Endometrium (tissue), 2 donors: ENCODE results near the gene DESI2.
A peak's percentile ranks its signal among the peaks of the same experiment; 100 is the strongest.
"Not testable (repeated sequence)": the region's sequence is repeated elsewhere in the genome, so short reads cannot be mapped to it uniquely, and the experiment has no call there.

Source experiments
- FAIRE-seq: peaks from 2 replicates; lab custom pipeline; 2012; peaks lifted over from hg19 to GRCh38; lab: Jason Lieb, UNC
- donor health status: control.
- donor health status: control.

DESI2 gene

DNA sequence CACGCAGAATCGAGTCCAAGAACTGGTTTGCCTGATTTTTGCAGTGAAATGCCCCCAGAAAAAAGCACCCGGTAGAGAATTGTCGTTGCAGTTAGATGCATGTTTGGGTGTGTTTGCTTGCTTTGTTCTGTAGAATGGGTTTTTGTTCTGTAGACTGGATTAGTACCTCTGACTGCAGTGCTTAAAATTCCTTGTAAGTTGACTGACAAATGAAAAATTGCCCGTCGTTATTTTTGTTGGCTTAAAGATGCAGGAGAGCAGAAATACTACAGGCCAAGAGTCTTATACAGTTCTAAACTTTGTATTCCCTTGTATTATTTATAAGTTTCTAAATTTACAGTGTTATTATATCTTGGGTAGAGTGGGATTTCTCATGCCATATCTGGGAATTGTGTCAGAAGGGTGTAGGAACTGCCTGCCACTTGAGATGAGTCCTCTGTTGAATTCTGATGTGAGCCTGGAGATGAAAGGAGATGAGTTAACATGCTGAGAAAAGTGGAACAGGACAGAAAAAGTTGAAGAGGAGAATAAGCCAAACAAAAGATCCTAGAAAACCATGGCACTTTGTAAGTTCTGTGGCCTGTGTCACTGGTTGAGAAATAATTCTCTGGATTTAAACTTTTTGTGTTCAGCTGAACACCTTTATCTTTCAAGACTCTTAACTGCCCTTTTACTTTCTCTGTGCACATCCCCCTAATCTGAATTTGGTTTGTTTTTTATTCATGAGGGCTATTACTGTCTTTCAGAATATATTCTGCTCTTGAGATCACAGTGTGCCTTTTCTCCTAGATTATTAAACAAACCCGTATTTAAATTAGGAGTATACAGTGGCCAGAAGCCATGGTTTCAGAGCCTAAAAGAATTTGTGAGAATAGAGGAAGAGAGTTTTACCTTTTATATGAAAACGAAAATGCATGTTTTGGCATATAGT, 1.4 kb downstream of the DESI2 start:
- no peak for FAIRE-seq

DNA sequence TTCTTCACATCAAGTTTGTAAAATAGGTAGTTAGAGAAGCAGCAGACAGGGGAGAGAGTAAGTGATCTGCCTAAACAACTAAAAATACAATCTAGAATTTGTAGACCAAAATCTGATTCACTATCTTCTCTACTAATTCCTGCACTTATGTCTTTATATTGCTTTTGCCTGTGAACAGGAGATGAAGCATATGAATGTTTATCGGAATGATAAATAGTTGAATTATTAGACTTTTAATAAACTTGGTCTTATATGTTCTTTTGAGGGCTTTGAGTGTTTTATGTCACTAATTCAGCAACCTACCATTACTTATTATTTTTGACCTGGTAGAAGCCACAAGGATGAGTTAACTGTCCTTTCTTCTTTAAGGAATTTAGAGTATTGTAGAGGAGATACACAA, 2.3 kb downstream of the DESI2 start:
- FAIRE-seq: no peak

DNA sequence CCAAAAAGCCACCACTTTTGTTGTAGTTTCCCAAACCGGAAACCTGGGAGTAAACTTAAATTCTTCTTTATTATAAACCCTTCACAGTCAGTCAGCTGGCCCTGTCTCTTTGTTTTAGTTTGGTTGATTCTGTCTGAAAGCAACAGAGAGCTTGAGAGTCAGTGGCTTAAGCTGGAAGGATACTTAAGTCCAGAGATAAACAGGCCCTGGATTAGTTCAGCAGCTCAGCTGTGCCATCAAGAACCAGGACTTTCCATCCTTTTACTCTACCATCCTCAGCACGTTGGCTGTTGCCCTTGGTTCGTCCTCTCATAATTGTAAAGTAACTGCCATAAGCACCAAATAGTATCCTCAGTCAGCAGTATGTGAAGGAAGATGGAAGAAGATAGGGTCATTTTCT, 4.5 kb downstream of the DESI2 start:
- FAIRE-seq: no peak

DNA sequence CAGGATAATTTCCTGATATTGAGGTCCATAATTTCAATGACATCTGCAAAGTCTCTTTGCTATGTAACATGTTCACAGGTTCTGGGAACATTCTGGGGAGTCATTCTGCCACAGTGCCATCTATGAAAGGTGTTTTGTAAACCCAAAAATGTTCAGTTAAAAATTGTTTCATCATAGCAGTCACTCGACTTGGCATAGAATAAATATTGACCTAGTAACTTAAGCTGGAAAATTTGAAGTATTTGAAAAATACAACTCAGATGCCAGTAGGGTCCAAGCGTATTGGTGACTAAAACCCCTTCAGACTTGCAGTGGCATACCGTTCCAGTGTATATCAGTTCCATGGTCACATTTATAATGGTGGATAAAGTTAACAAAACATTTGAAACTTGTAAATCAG, 6.8 kb downstream of the DESI2 start:
- FAIRE-seq: no peak

DNA sequence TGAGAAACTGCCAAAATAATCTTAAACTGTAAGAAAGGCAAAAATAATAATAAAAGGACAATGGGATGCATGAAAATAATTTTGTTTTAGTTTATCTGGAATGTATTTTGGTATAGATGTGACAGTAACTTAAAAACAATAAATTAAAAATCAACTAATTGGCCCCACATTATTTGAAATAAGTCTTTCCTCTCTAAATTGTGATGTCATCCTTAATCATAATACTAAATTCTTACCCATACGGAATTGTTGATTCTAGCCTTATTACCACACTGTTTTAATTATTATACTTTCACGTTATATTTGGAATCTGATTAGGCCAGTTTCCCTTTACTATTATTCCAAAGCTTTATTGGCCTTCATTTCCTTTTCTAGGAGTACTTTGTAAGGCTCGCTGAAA, 7.7 kb downstream of the DESI2 start:
- FAIRE-seq: no peak

DNA sequence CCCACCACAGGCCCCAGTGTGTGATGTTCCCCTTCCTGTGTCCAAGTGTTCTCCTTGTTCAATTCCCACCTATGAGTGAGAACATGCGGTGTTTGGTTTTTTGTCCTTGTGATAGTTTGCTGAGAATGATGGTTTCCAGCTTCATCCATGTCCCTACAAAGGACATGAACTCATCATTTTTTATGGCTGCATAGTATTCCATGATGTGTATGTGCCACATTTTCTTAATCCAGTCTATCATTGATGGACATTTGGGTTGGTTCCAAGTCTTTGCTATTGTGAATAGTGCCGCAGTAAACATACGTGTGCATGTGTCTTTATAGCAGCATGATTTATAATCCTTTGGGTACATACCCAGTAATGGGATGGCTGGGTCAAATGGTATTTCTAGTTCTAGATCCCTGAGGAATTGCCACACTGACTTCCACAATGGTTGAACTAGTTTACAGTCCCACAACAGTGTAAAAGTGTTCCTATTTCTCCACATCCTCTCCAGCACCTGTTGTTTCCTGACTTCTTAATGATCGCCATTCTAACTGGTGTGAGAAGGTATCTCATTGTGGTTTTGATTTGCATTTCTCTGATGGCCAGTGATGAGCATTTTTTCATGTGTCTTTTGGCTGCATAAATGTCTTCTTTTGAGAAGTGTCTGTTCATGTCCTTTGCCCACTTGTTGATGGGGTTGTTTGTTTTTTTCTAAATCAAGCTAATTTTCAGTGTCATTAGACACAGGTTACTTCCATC, 8.8 kb downstream of the DESI2 start:
- FAIRE-seq: not testable (repeated sequence)

DNA sequence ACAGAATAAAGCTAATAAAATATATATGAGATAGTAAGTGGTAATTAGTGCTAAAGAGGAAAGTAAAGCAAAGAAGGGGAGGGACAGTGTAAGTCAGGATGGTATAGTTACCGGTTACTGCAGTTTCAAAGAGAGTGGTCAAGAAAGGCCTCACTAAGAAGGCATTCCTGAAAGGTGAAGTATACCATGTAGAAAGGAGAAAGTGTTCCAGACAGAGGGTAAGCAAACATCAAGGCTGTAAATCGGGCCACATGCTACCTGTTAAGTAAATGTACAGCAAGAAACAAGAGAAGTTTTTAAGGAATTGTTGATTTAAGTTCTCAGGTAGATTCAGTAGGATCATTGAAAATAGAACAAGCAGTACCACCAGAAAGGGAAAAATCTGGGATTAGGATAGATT, 9.7 kb downstream of the DESI2 start:
- FAIRE-seq: no peak

DNA sequence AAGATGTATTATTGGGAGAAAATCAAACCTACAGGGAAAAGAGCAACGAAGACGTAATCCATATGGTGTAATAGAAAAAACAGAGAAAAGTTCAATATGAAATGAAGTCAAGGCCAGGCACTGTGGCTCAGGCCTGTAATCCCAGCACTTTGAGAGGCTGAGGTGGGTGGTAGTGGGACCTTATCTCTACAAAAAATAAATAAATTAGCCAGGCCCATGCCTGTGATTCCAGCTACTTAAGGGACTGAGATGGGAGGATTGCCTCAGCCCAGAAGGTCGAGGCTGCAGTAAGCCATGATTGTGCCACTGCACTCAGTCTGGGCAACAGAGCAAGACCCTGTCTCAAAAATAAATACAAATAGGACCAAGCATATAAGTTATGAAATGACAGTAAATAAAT, 11.4 kb downstream of the DESI2 start:
- no peak for FAIRE-seq

DNA sequence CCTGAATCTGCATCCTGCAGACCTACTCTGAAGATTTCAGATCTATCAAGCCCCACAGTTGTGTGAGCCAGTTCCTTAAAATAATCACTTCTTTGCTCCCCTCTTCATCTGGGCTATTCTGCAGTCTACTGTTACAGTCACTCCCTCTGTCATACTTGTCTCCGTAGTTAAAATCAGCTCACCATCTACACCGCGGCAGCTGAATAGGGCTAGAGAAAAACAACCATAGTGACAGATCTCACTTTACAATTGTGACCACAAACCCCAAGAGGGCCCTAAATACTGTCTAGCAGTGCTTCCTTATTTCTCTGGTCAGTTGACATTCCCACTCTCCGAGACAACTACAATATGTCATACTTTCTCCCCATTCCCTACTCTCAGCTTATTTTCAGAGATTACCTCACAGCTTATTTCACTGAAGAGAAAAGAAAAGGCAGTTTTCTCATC, 12.9 kb downstream of the DESI2 start:
- no peak for FAIRE-seq

DNA sequence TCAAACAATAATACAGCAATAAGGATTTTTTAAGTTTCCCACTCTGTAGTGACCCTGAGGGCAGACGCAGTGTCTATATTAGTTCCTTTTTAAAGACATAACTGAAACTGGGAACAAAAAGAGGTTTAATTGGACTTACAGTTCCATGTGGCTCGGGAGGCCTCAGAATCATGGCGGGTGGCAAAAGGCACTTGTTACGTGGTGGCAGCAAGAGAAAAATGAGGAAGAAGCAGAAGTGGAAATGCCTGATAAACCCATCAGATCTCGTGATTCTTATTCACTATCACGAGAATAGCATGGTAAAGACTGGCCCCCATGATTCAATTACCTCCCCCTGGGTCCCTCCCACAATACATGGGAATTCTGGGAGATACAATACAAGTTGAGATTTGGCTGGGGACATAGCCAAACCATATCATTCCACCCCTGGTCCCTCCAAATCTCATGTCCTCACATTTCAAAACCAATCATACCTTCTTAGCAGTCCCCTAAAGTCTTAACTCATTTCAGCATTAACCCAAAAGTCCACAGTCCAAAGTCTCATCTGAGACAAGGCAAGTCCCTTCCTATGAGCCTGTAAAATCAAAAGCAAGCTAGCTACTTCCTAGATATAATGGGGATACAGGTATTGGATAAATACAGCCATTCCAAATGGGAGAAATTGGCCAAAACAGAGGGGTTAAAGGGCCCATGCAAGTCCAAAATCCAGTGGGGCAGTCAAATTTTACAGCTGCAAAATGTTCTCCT, 13.9 kb downstream of the DESI2 start:
- not testable (repeated sequence) for FAIRE-seq

DNA sequence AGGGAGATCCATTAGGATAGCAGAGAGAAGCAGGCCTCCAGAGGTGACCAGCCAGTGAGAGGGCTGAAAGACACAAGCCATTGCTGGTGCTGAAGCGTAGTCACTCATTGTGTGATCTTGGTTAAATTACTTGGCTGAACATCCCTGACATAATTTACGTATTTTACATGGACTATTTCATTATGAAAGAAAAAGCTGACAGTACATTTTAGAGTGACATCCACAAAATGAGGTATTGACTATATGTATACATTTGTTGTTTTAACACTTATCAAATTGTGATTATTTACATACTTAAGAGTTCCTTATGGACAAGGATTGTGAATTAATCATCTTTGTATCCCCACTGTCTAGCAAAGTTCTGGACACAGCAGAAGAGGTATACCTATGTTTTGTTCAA, 14.9 kb downstream of the DESI2 start:
- FAIRE-seq: no peak

DNA sequence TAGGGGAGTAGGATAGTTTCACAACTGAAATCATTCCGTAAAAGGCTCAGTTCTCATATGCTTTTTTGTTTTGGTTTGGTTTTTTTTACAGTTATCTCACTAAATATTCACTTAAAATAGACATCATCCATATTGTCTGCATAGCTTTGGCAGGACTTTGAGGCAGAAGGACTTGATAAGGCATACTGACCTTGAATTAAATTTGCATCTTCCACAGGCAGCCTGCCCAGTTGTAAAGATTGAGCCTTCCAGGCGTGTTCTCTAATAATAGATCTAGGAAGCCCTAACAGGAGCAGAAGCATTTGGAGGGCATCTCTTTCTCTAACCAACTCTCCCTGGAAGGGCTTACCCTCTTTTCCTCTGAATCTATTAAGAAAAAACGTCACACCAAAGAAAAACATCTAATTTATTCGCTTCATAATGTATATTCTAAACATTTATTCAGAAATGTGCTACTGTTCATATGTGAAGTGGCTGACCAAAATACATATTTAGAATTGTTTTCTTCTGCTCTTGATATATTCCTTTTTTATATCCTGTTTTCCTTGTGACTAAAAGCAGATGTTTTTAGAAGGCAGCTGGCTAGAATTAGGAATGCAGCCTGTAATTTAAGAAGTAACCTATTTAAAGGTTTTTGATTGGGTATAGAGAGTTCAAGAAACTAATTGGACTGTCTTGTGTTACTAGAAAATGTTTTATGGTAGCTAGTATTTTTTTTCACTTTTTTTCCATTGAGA, 20.2 kb downstream of the DESI2 start:
- peak; percentile 97 for FAIRE-seq

DNA sequence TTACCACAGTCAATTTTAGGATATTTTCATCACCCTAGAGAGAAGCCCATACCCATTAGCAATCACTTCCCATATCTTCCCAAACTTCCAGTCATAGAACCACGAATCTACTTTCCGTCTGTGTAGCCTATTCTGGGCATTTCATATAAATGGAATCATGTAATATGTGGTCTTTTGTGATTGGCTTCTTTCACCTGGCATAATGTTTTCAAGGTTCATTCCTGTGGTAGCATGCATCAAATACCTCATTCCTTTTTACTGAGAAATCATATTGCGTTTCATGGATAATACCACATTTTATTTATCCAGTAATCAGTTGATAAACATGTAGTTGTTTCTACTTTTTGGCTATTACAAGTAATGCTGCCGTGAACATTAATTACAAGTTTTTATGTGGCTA, 21.5 kb downstream of the DESI2 start:
- no peak for FAIRE-seq

DNA sequence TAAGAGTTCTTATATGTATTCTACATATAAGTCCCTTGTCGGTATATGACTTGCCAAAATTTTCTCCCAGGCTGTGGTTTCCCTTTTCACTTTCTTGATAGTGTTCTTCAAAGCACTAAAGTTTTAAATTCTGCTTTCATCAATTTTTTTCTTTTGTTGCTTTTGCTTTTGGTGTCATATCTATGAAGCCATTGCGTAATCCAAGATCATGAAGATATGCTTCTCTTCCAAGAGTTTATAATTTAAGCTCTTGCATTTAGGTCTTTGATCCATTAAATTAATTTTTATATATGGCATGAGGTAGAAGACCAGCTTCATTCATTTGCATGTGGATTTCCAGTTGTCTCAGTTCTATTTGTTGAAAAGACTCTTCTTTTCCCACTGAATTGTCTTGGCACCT, 22.2 kb downstream of the DESI2 start:
- FAIRE-seq: no peak

DNA sequence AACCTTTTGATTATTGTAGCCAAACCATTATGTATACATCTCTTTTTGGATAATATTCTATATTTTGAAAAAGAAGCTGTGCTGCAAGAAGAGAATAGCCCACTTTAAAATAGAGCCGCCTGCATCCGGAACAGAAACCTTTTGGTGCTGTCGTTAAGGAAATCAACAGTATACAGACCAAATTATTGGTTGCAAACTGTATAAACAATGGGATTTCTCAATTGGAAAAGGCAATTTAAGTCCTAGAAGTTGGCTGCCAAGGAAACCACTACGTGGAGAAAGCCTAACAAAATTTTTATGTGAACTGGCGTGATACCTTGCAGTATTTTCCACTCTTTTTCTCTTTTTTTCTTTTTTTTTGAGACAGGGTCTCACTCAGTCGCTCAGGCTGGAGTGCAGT, 25.8 kb downstream of the DESI2 start:
- no peak for FAIRE-seq

DNA sequence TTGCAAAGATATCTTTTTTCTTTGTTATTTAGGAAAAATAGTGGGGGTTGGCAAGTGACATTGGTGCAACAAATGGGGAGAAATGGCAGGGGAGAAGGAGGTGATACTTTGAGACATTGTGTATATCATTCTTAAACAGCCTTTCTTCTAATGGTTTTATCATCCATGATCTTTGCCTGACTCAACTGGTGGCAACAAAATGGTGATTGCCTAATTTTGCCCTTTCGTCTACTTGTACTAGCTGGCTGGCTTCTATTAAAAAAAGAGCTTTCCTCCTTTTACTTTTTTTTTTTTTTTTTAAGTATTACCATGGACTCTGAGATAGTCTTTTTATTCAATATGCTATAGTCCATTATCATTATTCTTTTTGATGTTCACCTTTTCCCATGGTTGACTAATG, 27.7 kb downstream of the DESI2 start:
- FAIRE-seq: no peak

DNA sequence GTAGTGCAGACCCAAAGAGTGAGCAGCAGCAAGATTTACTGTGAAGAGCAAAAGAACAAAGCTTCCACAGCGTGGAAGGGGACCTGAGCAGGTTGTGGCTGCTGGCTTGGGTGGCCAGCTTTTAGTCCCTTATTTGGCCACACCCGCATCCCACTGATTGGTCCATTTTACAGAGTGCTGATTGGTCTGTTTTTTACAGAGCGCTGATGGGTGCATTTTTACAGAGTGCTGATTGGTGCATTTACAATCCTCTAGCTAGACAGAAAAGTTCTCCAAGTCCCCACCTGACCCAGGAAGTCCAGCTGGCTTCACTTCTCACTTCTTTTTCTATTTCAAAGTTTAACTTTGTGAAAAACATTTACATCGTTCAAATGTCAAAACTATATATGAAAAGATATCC, 29.2 kb downstream of the DESI2 start:
- FAIRE-seq: not testable (repeated sequence)

DNA sequence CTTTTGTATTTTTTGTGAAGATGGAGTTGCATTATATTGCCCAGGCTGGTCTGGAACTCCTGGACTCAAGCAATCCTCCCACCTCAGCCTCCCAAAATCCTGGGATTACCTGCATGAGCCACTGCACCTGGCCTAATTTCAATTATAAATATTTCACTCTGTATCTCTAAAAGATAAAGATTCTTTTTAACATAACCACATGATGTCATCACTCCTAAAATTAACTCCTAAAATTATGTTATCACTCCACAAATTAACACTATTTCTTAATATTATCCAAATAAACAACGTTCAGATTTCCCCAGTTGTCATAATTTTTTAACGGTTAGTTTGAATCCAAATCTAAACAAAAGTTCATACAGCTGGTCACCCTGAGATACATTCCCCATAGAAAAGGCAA, 43.0 kb downstream of the DESI2 start:
- no peak for FAIRE-seq

DNA sequence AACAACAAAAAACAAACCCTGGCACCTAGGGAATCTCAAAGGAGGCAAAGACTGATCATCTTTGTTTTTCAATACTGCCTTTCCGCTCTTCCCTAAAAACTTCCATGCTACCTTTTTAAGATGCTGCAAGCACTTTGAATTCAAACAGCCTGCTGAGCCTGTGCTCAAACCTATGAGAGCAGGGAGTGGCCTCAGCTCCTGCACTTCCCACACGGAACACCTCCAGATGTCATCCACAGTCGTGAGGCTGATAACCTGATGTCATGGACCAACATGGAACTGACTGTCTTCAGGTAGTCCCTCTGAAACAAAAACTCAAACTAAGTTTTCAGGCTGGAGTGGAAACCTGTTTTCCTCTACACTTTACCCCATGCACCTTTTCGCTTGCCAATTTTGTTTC, 46.8 kb downstream of the DESI2 start:
- no peak for FAIRE-seq

DNA sequence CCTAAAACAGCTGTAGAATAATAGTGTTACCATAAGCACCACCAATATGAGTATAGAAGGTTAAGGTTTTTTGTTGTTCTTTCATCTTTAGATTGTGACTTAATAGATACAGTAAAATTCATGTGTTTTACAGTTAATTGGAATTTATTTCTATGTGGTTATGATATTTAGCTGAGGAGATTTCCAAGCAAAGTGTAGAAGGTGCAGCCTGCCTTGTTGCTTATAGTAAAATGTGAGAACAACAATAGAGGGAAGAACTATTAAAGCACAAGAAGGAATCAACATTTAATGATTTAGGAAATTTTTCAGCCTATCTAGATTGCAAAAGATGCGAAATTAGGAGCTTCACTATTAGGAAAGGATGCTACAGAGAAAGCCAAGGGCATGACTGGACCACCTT, 47.9 kb downstream of the DESI2 start:
- FAIRE-seq: no peak

DNA sequence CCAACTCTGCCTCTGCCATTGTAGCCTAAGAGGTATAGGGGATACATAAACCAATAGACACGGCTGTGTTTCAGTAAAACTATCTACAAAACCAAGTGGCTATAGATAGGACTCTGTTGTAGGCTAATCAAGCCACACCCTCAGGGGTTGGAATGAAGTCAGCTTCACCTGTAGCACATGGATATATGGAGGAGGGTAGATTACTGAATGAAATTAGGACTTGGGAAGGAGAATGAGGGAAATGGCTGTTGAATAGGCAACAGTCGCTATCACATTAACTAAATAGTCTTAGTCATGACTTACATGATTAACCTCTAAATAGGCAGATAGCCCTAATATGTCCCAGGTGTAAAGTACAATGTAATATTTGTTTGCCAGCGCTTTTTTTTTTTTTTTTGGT, 49.7 kb downstream of the DESI2 start:
- no peak for FAIRE-seq

DNA sequence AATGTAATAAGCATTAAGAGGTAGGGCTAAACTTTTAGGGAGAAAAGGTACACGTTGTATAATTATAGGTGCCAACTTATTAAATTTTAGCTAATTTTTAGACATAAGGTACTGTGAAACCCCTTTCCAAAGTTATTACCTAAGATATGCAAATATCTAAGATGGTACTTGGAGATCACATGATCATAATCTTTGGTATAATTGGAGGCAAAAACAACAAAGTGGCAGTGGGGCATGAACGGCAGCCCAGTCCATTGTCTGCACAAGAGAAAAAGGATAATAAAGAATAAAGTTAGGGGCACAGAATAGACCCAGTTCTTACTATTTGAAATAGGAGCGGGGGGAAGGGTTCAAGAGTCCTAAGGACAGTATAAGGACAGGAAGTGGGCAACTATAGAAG, 51.2 kb downstream of the DESI2 start:
- FAIRE-seq: no peak
